IMR-90 (cell line): ENCODE results near the gene TRIM17. TPM values are rescaled to one million over a fixed set of nuclear protein-coding genes. Genes with fewer than 3 reads are reported as not detected.

Experiments
- ATAC-seq: fragments of 200-7000 bp; cut with Tn5 transposase; 2 replicates; pipeline ENCODE4 v1.9.1; 2020; ENCODE audit warnings: low read depth, mild to moderate bottlenecking, moderate library complexity
- BruUV-seq: library from RNA; stranded (reverse); fragments of 400-500 nt; replicated peaks from 2 replicates; lab custom pipeline; 2021; lab: Mats Ljungman, UMichigan
- CTCF ChIA-PET: fragments of 300-600 bp; formaldehyde crosslinking; extraction: SDS; loops from one replicate; lab custom pipeline; 2021; ENCODE audit warnings: antibody characterized with exemption; lab: Yijun Ruan, JAX
- POLR2A ChIA-PET: fragments of 300-600 bp; sonication (Branson Sonifier 250); formaldehyde crosslinking; loops from one replicate; lab custom pipeline; 2022; ENCODE audit warnings: antibody characterized with exemption; ENCODE audit not compliant: unreplicated experiment; lab: Charles Lee
- DNase-seq: peaks from one replicate; pipeline ENCODE4 v3.0.0; 2013
- H2AFZ ChIP-seq: replicated peaks from 2 replicates; pipeline ENCODE3; 2013; ENCODE audit warnings: low read length, mild to moderate bottlenecking; ENCODE audit not compliant: poor library complexity
- H2AK5ac ChIP-seq: 2 replicates; pipeline ENCODE4 v1.6.1; 2013; ENCODE audit warnings: low read depth, low read length, inconsistent platforms
- H2AK9ac ChIP-seq: replicated peaks from 2 replicates; pipeline ENCODE3; 2013; ENCODE audit warnings: mild to moderate bottlenecking, low read depth, low read length, moderate library complexity; ENCODE audit not compliant: poor library complexity
- H2BK120ac ChIP-seq: 2 replicates; pipeline ENCODE4 v1.6.1; 2013; ENCODE audit warnings: low read depth, low read length, inconsistent platforms
- H2BK15ac ChIP-seq: 3 replicates; pipeline ENCODE4 v1.6.1; 2013; ENCODE audit warnings: low read depth, low read length, inconsistent platforms
- H2BK20ac ChIP-seq: 2 replicates; pipeline ENCODE4 v1.6.1; 2013; ENCODE audit warnings: low read depth, mild to moderate bottlenecking, inconsistent platforms, low read length, moderate library complexity
- H2BK5ac ChIP-seq: 2 replicates; pipeline ENCODE4 v1.6.1; 2013; ENCODE audit warnings: mild to moderate bottlenecking, low read depth, low read length, inconsistent platforms; ENCODE audit not compliant: poor library complexity, severe bottlenecking
- H3K14ac ChIP-seq: replicated peaks from 2 replicates; pipeline ENCODE4 v1.6.1; 2013; ENCODE audit warnings: low read depth, low read length, inconsistent platforms
- H3K18ac ChIP-seq: 2 replicates; pipeline ENCODE4 v1.6.1; 2013; ENCODE audit warnings: low read depth, low read length, control low read depth
- H3K23ac ChIP-seq: 2 replicates; pipeline ENCODE4 v1.6.1; 2013; ENCODE audit warnings: low read depth, low read length, inconsistent platforms
- H3K27ac ChIP-seq: 2 replicates; pipeline ENCODE4 v1.5.1; 2013; ENCODE audit warnings: mild to moderate bottlenecking, control low read depth, low read length; ENCODE audit not compliant: insufficient read depth
- H3K27me3 ChIP-seq: 2 replicates; pipeline ENCODE4 v1.6.1; 2013; ENCODE audit warnings: low read length; ENCODE audit not compliant: control insufficient read depth, insufficient read depth
- H3K36me3 ChIP-seq: 2 replicates; pipeline ENCODE4 v1.6.1; 2013; ENCODE audit warnings: low read length, mixed read lengths; ENCODE audit not compliant: control insufficient read depth, insufficient read depth
- H3K4ac ChIP-seq: 2 replicates; pipeline ENCODE4 v1.6.1; 2013; ENCODE audit warnings: low read depth, low read length, inconsistent platforms
- H3K4me1 ChIP-seq: 2 replicates; pipeline ENCODE4 v1.6.1; 2013; ENCODE audit warnings: low read length, mixed read lengths; ENCODE audit not compliant: control insufficient read depth, insufficient read depth
- H3K4me2 ChIP-seq: 2 replicates; pipeline ENCODE4 v1.6.1; 2013; ENCODE audit warnings: low read depth, mild to moderate bottlenecking, control low read depth, low read length, moderate library complexity
- H3K4me3 ChIP-seq: 2 replicates; pipeline ENCODE4 v1.5.1; 2013; ENCODE audit warnings: low read depth, mild to moderate bottlenecking, control low read depth, low read length, moderate library complexity; ENCODE audit not compliant: insufficient read depth
- H3K56ac ChIP-seq: 2 replicates; pipeline ENCODE4 v1.6.1; 2013; ENCODE audit warnings: low read length, inconsistent platforms; ENCODE audit not compliant: insufficient read depth; ENCODE audit errors: extremely low read depth
- H3K79me1 ChIP-seq, 2 experiments: 2 replicates each; pipeline ENCODE4 v1.6.1; 2013; ENCODE audit warnings: low read length in 2 of 2, inconsistent platforms in 1 of 2, low read depth in 1 of 2
- H3K9ac ChIP-seq: 2 replicates; pipeline ENCODE4 v1.6.1; 2013; ENCODE audit warnings: low read depth, low read length, control low read depth
- H3K9me1 ChIP-seq: 2 replicates; pipeline ENCODE4 v1.6.1; 2013; ENCODE audit warnings: low read length, inconsistent platforms; ENCODE audit not compliant: insufficient read depth
- H3K9me3 ChIP-seq: 2 replicates; pipeline ENCODE4 v1.6.1; 2013; ENCODE audit warnings: low read length; ENCODE audit not compliant: control insufficient read depth, insufficient read depth
- H4K20me1 ChIP-seq: 2 replicates; pipeline ENCODE4 v1.6.1; 2013; ENCODE audit warnings: low read length, inconsistent platforms; ENCODE audit not compliant: insufficient read depth
- H4K5ac ChIP-seq: 2 replicates; pipeline ENCODE4 v1.6.1; 2013; ENCODE audit warnings: mild to moderate bottlenecking, low read depth, low read length, control low read depth
- H4K8ac ChIP-seq, 2 experiments: 2 replicates each; pipeline ENCODE4 v1.6.1; 2013; ENCODE audit warnings: low read depth in 2 of 2, low read length in 2 of 2, control low read depth in 1 of 2, inconsistent platforms in 1 of 2
- H4K91ac ChIP-seq: 2 replicates; pipeline ENCODE4 v1.6.1; 2013; ENCODE audit warnings: low read depth, low read length, inconsistent platforms; ENCODE audit not compliant: insufficient read depth
- BHLHE40 ChIP-seq: fragments of 150-350 bp; IDR thresholded peaks from 2 replicates; pipeline ENCODE4 v1.6.1; 2016; ENCODE audit warnings: mild to moderate bottlenecking, low read depth, low read length
- CEBPB ChIP-seq: IDR thresholded peaks from 2 replicates; pipeline ENCODE4 v1.6.1; 2012; ENCODE audit warnings: low read depth, low read length, improper control_type of control experiment
- MAFK ChIP-seq: IDR thresholded peaks from 2 replicates; pipeline ENCODE4 v1.6.1; 2012; ENCODE audit warnings: low read depth, low read length, improper control_type of control experiment
- MXI1 ChIP-seq: IDR thresholded peaks from 2 replicates; pipeline ENCODE4 v1.6.1; 2012; ENCODE audit warnings: low read depth, mild to moderate bottlenecking, low read length, moderate library complexity, borderline replicate concordance
- RAD21 ChIP-seq: IDR thresholded peaks from 2 replicates; pipeline ENCODE4 v1.6.1; 2012; ENCODE audit warnings: low read length, improper control_type of control experiment
- RCOR1 ChIP-seq: IDR thresholded peaks from 2 replicates; pipeline ENCODE4 v1.6.1; 2012; ENCODE audit warnings: mild to moderate bottlenecking, low read length, improper control_type of control experiment; ENCODE audit not compliant: insufficient replicate concordance
- RFX5 ChIP-seq: IDR thresholded peaks from 2 replicates; pipeline ENCODE4 v1.8.0; 2012; ENCODE audit warnings: low read depth, mild to moderate bottlenecking, low read length, moderate library complexity
- USF2 ChIP-seq: fragments of 150-350 bp; IDR thresholded peaks from 2 replicates; pipeline ENCODE4 v1.6.1; 2017; ENCODE audit warnings: mild to moderate bottlenecking, antibody characterized with exemption, low read length, low read depth
- WGBS, 2 experiments: methylation state at CpG; one replicate each; pipeline versions ENCODE4 v1.1.5 to v1.1.7; 2013; ENCODE audit warnings: missing lambda C conversion rate in 2 of 2; ENCODE audit not compliant: insufficient read length in 1 of 2; ENCODE audit errors: extremely low coverage in 2 of 2; 5-methylcytosine and 5-hydroxymethylcytosine counted together
- dilution Hi-C: fragments of 300-500 bp; cut with HindIII; formaldehyde crosslinking; loops from one replicate; pipeline ENCODE4 v1.14.3; 2018; ENCODE audit warnings: low sequenced_read_pairs; ENCODE audit not compliant: unreplicated experiment
- in situ Hi-C: fragments of 300-500 bp; cut with MboI; formaldehyde crosslinking; loops from 3 replicates; pipeline ENCODE4 v1.14.3; 2019; ENCODE audit warnings: low sequenced_read_pairs, inconsistent platforms, mixed read lengths
- intact Hi-C: fragments of 100-400 bp; cut with micrococcal nuclease; formaldehyde crosslinking; loops from 2 replicates; pipeline ENCODE4 v1.10.0; 2022
- polyA plus RNA-seq, 3 experiments: library from polyadenylated mRNA; depleted of rRNA; stranded (reverse); fragments of >200 nt; gene quantifications; 2 replicates each; pipeline ENCODE4 v1.2.3, GENCODE V29; 2012; ENCODE audit warnings: low replicate concordance in 1 of 3
- total RNA-seq: library from RNA; depleted of rRNA; stranded (reverse); fragments of >200 nt; gene quantifications from 2 replicates; pipeline ENCODE4 v1.2.3, GENCODE V29; 2012

Gene TRIM17
- total and polyA plus RNA-seq, 2 of the 4 experiments (the other 2 are of a cell fraction) = 0.39 TPM; not detected in 1

GRCh38 chr1:228423404-228424053 is 6.9 kb upstream of the TRIM17 start:
- no TSS peak for BruUV-seq
- H2BK5ac ChIP-seq = no peak overlapping the region
- CTCF ChIA-PET = no interaction called here

More at GRCh38 chr1:228423404-228424053, 6.9 kb upstream of the TRIM17 start:
- H3K27ac ChIP-seq = no peak overlapping the region
- dilution Hi-C loops (no loop called here), intact Hi-C loops (no loop called here), in situ Hi-C loops (no loop called here)
- no peak overlapping the region for H2BK15ac ChIP-seq
- no peak overlapping the region for H2AFZ ChIP-seq
- no peak overlapping the region for H3K4me3 ChIP-seq
- no peak overlapping the region for H3K56ac ChIP-seq
- no peak overlapping the region for H3K4ac ChIP-seq
- POLR2A ChIA-PET = no interaction called here
- H3K18ac ChIP-seq = no peak overlapping the region
- ATAC-seq (no peak), DNase-seq (no peak)
- H3K14ac ChIP-seq = no peak overlapping the region
- peaks cover 5% of the 10 kb centered on the region for H3K36me3 ChIP-seq
- H2AK9ac ChIP-seq = no peak overlapping the region
- H3K9me1 ChIP-seq = peaks cover 5% of the 10 kb centered on the region; the same call in 1 of the 2 replicates
- H3K4me1 ChIP-seq = no peaks in the 10 kb centered on the region
- TF ChIP-seq RFX5 = no peak
- TF ChIP-seq BHLHE40 = no peak
- no peak for TF ChIP-seq RCOR1
- no peak for TF ChIP-seq MAFK
- TF ChIP-seq CEBPB = no peak
- TF ChIP-seq RAD21 = no peak
- TF ChIP-seq MXI1 = no peak
- TF ChIP-seq USF2 = no peak
- H3K9me3 ChIP-seq = no peaks in the 10 kb centered on the region
- peaks cover 4 to 5% of the 10 kb centered on the region in 2 experiments; a peak in 2 of 4 replicates for H3K79me1 ChIP-seq
- no peak overlapping the region for H4K8ac ChIP-seq
- no peak overlapping the region for H2BK20ac ChIP-seq
- no peaks in the 10 kb centered on the region for H3K27me3 ChIP-seq
- H4K5ac ChIP-seq = no peak overlapping the region
- no peak overlapping the region for H3K9ac ChIP-seq
- no peak overlapping the region for H3K23ac ChIP-seq
- no peak overlapping the region for H2AK5ac ChIP-seq
- WGBS, 2 experiments = 74% methylated on average over 3 of the region's 7 CpGs; no CpG with 5 or more reads in 1 of the 2 experiments
- H2BK120ac ChIP-seq = no peak overlapping the region
- no peaks in the 10 kb centered on the region for H4K20me1 ChIP-seq
- no peak overlapping the region for H4K91ac ChIP-seq
- H3K4me2 ChIP-seq = no peak overlapping the region
